Cortex of kidney (tissue), 1 donor: ENCODE results near the gene SLC12A2.

Source experiments
- DNase-seq: peaks from one replicate; lab custom pipeline; 2025; lab: John Stamatoyannopoulos, UW

SLC12A2 gene

DNA sequence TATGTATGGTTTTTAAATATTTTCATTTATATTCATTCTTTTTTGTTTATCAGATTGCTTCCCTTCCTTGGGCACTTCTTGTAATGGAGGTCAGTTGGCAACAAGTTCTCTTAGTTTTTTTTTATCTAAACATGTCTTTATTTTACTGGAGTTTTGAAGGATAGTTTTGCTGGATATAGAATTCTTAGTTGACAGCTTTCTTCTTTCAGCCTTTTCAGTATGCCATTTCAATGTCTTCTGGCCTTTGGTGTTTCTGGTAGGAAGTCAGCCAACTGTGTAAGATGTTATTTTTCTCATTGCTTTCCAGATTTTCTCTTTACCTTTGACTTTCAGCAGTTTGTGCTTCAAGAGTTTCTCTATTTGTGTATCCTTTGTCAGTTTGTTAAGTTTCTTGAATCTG, 14.2 kb downstream of the SLC12A2 start:
- no peak for DNase-seq

DNA sequence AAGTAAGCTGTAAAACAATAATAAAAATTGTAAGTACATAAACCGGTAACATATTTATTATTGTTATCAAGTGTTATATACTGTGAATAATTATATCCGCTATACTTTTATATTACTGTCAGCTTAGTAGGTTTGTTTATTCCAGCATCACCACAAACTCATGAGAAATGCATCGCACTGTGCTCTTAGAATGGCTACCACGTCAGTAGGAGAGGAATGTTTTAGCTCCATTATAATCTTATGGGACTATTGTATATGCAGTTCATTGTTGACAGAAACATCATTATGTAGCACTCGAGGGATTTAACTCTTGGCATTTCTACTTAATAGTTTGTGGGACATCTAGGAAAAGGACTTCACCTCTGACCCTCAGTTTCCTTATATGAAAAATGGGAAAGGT, 16.4 kb downstream of the SLC12A2 start:
- DNase-seq: no peak

DNA sequence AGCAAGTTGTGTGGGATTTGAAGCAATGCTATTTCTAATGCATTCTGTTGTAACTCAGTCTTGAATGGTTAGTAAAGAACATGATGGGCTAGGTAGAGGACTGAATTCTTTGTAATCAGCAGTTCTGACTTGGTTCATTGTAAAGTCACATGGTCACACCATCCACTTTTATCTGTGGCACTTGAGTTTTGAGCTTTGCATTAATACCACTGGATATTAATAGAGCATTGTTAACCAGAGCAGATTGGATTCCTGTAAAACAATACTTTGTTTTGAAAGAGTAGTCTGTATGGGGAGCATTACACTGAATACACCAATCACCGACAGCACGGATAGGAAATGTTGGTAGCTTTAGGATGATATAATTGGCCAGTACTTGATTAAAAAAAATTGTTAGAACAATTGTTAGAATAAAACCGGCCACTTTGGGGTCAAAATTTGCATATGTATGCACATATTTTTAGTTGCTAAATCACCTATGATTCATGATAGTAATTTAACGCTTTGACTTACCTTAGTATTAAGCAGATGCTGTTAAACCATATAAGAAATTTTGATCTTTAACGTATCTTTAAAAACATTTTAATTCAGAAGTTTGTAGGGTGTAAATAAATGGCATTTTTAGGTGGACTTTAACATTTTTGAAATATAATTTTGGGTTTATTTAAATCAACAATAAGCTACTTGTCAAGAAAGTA, 17.4 kb downstream of the SLC12A2 start:
- no peak for DNase-seq

DNA sequence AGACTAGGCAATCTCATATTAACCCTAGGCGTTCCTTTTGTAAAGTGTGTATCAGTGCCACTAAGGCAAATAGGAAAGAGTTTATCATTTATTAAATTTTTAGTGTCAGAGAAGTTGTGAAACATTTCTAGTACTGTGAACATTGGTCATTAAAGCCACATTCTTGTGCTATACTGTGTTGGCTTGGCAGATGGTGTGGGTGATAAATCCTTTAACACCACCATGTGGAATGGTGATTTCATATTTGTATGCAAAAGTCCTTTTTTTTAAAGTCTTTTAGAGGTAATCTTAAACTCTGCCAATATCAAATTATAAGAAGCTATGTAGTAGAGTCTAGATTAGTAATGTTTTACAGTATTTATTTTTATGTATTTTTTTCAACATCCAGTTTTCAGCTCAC, 18.1 kb downstream of the SLC12A2 start:
- DNase-seq: no peak

DNA sequence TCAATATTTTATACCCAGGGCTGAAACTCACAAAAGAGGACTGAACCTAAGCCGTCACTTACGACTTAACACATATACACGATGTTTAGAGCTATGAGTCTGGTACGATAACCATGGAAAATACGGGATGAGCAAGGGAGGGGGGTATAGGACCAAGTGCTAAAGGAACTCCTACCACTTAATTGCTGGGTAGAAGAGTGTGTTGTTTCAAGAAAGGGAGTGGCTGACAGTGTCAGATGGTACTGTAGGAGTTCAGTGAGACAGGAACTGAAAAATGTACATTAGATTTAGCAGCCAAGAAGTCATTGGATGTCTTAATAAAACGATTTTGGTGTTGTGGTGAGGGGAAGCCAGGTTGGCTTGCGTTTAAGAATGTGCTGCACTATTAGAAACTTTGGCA, 21.6 kb downstream of the SLC12A2 start:
- no peak for DNase-seq

DNA sequence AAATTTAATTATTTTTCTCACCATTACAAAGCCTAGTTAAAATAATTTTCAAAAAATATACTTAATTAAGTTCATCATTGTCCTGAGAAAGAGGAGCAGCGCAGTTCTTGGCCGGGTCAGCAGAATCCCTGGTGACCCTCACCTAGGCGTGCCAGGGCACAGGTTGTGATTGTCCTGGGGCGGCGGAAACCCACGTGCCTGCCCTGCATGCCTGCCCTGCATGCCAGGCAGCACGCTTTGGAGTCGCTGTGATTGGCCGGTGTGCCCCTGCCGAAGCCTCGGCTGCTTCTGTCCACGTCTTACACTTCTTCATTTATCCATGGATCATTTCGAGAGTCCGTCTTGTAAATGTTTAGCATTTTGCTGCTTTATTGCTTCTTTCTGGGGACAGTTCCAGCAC, 25.6 kb downstream of the SLC12A2 start:
- no peak for DNase-seq

DNA sequence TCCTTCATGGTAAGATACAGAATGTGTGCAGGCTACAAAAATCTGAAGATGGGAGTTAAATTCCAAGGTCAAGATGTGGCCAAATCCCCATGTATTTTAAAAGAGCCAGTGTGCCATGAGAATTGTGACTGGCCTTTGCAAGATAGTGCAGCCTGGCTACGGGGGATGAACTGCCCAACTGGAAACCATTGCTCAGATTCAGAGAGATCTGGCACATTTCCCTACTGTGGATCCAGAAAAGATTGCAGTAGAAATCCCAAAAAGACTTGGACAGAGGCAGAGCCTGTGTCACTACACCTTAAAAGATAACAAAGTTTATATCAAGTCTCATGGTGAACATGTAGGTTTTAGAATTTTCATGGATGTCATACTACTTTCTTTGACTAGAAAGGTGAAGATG, 26.2 kb downstream of the SLC12A2 start:
- no peak for DNase-seq

DNA sequence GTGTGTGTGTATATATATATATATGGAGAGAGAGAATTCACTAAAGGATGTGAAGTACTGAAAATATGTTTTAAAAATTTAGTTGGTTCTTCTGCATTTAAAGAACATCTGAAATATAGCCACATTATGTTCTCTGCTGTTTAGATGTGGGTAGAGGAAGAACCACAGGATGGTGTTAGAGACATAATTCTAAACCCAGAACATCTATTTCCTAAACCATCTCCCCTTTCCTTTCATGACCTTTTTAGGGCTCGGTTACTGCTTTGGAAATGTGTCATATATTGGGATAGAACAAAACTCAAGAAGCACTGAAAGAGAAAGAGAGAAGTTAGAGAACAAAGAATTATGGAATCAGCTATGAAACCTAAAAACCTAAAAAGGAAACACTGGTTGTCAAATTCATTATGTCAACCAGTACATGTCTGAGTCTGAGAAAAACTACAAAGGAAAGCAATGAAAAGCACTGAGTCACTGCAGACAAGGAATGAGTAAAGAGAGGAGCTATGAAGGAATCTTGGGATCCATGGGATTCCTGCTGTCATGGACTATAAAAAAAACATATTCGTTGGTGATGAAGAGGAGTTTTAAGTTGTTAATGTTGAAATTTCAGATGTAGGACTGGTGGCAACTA, 28.4 kb downstream of the SLC12A2 start:
- no peak for DNase-seq

DNA sequence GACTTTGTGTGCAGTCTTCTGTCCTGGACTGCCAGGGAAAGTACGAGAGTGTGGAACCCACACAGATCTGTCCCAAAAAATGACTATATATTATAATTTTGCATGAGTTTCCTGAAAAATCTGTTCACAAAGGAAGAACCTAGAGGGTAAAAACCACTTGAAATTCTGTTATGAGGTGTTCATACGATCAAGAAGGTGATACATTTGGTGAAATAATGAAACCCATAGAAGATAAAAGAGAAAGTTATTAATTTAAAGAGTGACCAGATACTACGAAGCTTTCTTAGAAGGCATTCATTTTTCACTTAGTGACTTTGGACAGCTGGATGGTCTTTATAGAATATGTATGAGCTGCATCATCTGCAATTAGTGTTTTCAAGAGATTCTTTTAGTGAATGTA, 32.9 kb downstream of the SLC12A2 start:
- no peak for DNase-seq

DNA sequence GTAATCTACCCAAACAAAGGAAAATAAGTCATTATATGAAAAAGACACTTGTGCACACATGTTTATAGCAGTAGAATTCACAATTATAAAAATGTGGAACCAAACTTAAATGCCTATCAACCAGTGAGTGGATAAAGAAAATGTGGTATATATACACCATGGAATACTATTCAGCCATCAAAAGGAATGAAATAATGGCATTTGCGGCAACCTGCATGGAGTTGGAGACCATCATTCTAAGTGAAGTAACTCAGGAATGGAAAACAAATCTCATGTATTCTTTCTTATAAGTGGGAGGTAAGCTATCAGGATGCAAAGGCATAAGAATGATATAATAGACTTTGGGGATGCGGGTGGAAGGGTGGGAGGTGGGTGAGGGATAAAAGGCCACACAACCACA, 34.6 kb downstream of the SLC12A2 start:
- DNase-seq: no peak

DNA sequence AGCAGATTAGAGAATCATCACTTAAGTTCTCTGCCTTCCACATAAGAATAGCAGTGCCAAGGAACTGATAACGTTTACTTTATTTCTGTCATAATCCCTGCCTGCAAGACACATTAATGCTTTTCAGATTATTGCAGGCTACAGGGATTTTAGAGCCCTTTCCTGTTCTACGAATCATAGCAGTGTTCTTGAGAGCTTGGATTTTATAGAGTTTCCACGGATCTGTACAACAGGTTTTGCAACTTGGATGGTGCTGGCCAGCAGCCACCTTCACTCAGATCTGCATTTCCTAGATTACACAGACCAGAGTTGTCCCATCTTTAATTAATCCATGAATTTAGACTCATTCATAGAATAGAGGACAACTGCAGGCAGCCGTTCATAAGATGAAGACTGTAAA, 38.1 kb downstream of the SLC12A2 start:
- DNase-seq: no peak

DNA sequence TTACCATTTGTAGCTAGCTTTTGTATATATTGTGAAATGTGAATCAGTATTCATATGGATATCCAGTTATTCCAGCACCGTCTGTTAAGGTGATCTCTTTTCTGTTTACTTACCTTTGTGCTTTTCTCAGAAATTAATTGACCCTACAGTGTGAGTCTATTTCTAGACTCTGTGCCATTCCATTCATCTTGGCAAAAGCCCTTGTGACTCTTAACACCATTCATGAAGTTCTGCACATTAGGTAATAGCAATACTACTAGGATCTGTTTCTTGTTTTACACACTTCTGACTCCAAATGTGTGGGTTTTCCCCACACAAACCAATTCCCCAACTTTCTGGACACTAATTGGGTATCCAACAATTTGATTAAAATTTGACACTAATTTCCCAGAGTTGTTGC, 40.4 kb downstream of the SLC12A2 start:
- no peak for DNase-seq

DNA sequence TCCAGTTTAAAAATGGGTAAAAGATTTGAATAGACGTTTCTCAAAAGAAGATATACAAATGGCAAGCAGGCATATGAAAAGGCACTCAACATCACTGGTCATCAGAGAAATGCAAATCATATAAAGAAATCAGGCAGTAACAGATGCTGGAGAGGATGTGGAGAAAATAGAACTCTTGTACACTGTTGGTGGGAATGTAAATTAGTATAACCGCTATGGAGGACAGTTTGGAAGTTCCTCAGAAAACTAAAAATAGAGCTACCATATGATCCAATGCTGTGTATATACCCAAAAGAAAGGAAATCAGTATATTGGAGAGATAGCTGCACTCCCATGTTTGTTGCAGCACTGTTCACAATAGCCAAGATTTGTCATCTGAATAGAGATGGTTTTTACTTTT, 42.7 kb downstream of the SLC12A2 start:
- no peak for DNase-seq

DNA sequence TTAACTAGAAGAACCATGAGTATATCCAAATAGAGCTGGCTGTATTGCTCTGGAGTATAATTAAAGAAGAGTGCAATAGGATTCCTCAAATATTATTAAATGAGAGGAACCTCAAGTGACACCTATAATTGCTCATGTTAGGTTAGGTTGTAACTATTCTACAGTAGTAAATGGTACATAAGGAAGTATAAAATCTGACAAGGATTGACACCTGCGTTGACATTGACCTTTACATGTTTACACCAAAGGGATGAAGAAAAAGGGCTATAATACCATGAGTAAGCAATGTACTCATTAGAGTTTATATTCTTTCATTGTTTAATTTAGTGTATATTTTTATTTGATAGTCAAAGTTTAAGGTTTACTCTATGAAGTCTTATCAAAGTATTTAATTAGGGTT, 48.9 kb downstream of the SLC12A2 start:
- DNase-seq: no peak

DNA sequence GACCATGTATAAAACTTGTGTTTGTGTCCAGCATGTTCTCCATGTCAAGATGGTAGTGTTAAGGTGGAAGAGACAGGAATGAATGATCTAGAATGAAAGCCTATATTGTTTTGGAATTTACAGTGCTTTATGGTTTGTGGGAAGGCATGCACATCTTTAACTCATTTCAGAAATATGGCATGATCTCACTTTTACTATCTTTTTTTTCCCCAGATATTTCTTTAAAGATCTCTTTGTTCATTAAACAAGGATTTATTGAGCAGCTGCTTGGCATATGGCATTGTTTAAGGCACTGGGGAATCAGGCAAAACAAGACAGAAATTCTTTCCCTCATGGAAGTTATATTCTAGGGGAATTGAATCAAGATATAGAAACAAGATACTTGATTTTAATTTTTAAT, 51.7 kb downstream of the SLC12A2 start:
- DNase-seq: no peak

DNA sequence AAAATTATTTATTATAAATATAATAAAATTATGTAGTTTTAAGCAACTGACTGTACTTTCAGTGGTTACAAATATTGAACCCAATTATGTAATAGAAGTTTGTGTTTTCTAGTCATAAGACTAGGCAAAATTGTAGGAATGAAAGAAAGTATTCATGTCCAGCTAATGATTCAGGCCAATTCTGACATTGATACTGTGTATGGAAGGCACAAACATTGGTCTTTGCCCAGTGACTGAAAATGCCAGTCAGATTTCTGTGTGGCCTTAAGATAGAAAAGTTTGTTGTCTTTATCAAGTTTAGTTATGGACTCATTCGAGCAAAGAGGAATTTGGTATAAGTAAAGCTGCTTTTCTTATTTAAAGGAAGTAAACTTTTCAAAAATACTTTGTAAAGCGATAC, 60.3 kb downstream of the SLC12A2 start:
- DNase-seq: no peak

DNA sequence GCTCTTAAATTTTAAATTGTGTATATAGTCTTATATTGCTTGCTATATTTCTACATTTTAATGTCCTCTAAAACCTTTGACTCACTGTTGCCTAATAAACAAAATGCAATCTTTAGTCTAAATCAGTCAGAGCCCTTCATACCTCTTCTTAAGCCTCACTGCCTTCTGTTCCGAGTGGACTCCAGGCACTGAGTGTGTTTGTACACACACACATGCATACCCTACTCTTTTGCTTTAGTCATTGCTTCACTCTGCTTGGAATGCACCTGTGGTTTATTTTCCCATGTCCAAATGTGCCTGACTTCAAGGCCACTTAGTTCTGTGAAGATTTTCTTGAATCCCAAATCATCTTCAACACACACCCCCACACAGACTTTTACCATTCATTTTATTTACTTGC, 60.9 kb downstream of the SLC12A2 start:
- no peak for DNase-seq

DNA sequence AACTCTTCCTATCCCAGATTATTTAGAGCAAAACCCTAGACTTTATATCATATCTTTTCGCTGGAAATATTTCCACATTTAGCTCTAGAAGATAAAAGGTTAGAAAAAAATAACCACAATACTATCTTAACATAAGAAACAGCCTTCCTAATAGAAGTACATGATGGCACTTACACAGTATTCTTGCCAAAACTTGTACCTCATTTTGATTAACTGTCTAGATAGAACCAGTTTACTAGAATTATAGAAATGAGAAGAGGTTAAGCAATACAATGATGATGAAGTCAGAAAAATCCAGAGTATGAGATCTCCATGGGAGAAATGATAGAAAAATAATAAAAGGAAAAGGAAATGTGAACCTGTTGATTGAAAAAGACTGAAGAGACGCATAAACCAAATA, 63.1 kb downstream of the SLC12A2 start:
- DNase-seq: no peak

DNA sequence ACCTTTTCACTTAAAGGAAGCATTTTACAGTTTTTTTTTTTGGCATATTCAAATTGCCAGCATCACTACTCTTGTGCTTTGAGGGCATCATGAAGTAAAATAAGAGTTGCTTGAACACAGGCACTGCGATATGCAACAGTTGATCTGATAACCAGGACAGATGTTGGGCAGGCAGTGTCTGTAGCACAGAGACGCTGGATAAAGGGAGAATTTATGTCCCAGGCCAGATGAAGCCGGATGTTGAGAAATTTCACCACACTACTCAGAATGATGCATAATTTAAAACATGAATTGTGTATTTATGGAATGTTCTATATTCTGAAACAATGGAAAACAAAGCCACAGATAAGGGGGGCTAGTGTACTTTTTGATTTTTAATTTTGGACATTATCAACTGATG, 71.4 kb downstream of the SLC12A2 start:
- no peak for DNase-seq

DNA sequence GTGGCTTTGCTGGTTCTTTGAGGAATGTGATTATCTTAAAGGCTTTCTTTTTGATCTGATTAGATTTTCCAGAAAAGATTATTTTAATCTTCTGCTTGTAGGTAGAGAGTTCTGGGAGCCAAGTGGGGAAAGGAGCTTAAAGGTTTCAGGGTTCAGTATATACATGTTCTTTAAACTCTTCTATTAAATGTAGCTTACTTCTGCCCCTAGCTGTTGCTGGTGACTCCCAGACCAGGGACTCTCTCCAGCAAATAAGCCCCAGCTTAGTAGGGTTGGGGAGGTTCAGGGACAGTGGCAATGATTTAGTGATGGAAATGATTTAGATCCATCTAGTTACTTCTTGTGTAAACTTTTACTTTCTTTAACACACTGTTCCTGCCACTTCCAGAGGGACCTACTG, 72.2 kb downstream of the SLC12A2 start:
- no peak for DNase-seq

DNA sequence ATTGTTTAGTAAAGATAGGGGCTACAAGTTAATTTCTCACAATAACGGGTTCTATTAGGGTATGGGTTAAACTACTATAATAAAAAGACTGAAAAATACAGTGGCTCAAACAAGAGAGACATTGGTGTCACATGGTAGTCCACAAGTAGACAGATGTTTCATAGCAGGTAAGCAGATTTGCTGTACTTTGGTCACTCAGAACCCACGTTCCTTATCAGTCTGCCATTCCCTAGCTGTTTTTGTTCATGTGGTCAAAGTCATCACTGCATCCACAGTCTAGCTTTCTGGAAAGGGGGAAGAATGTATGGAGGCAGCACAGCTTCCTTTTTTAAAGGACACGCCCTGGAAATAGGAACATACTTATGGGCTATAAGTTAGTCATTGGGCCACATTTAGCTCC, 73.0 kb downstream of the SLC12A2 start:
- DNase-seq: no peak

DNA sequence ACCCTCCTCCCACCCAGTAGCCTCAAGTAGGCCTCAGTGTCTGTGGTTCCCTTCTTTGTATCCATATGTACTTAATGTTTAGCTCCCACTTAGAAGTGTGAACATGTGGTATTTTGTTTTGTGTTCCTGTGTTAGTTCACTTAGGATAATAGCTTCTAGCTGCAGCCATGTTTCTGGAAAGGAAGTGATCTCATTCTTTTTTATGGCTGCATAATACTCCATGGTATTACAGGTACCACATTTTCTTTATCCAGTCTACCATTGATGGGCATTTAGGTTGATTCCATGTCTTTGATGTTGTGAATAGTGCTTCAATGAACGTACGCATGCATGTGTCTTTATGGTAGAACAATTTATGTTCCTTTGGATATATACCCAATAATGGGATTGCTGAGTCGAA, 74.8 kb downstream of the SLC12A2 start:
- DNase-seq: no peak

DNA sequence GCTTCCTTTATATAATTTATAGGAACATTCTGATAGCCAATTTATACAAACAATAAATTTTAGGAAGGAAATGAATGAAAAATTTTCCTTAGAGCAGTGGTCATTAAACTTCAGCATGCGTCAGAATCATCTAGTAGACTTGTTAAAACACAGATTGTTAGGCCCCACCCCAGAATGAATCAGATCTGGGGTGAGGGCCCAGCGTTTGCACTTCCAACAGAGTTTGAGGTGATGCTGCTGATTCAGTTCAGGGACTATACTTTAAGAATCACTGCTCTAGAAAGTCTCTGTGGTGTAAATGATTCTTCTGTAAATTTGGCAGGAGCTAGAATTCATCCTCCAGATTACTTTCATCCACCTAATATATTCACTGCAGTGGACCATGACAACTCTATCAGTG, 80.4 kb downstream of the SLC12A2 start:
- DNase-seq: no peak

DNA sequence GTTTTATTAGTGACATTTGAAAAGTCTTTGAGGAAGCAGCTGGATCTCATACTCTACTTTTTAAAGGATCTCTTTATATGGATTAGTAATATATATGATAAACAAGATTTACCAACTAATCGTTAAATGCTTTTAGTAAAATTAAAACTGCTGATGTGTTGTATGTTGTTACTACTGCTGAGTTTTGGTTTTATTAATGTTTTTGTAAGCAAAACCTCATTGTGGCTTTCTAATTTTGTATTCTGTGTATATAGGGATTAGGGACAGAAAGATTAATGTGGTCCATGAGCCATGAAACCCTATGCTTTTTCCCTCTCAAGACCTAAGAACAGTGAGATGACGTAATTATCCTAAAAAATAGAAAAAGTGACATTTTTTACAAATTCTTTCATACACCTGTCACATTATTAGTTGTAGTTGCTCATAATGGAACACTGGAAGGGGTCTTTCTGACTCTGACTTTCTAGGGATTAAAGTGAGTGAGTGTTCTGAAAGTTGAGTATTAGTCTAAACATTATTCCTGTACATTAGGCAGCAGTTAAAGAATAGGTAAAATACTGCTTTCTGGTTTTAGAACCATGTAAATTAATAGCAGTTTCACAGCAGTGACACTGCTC, 85.9 kb downstream of the SLC12A2 start:
- DNase-seq: no peak
